GM18520 (cell line): ENCODE measurements around the gene UBQLN1.

Experiments
- ATAC-seq: cut with Tn5 transposase; IDR thresholded peaks from one replicate; pipeline ENCODE4 v1.9.1; 2021; ENCODE audit not compliant: unreplicated experiment

The UBQLN1 gene

GRCh38 chr9:83691492-83691891 is 16.3 kb downstream of the UBQLN1 start:
- ATAC-seq, result no peak

- no peak for ATAC-seq
Measured at GRCh38 chr9:83688921-83689320, 18.8 kb downstream of the UBQLN1 start.

- ATAC-seq, result no peak
Measured at GRCh38 chr9:83681490-83681889, 26.3 kb downstream of the UBQLN1 start.

- no peak for ATAC-seq
Measured at GRCh38 chr9:83680233-83680632, 27.5 kb downstream of the UBQLN1 start.

- ATAC-seq, result no peak
Measured at GRCh38 chr9:83677596-83677995, 30.2 kb downstream of the UBQLN1 start.

- no peak for ATAC-seq
Measured at GRCh38 chr9:83675466-83675865, 32.3 kb downstream of the UBQLN1 start.

GRCh38 chr9:83671451-83671850 is 36.3 kb downstream of the UBQLN1 start:
- ATAC-seq, result no peak

- ATAC-seq, result no peak
Measured at GRCh38 chr9:83670381-83670780, 37.4 kb downstream of the UBQLN1 start.

- no peak for ATAC-seq
Measured at GRCh38 chr9:83669067-83669466, 38.7 kb downstream of the UBQLN1 start.

GRCh38 chr9:83665580-83666200 is 42.1 kb downstream of the UBQLN1 start:
- peak; percentile 60 for ATAC-seq

GRCh38 chr9:83662933-83663332 is 44.8 kb downstream of the UBQLN1 start:
- no peak for ATAC-seq

GRCh38 chr9:83656952-83657351 is 50.8 kb downstream of the UBQLN1 start:
- ATAC-seq, result no peak

- ATAC-seq, result no peak
Measured at GRCh38 chr9:83656032-83656680, 51.6 kb downstream of the UBQLN1 start.

GRCh38 chr9:83655433-83655832 is 52.3 kb downstream of the UBQLN1 start:
- ATAC-seq, result no peak

GRCh38 chr9:83652433-83652832 is 55.3 kb downstream of the UBQLN1 start:
- no peak for ATAC-seq

GRCh38 chr9:83651558-83651957 is 56.2 kb downstream of the UBQLN1 start:
- no peak for ATAC-seq

- ATAC-seq, result no peak
Measured at GRCh38 chr9:83649515-83649914, 58.2 kb downstream of the UBQLN1 start.

- ATAC-seq, result no peak
Measured at GRCh38 chr9:83649080-83649479, 58.7 kb downstream of the UBQLN1 start.

GRCh38 chr9:83646500-83647239 is 61.1 kb downstream of the UBQLN1 start:
- ATAC-seq, result no peak

- ATAC-seq, result no peak
Measured at GRCh38 chr9:83642793-83643192, 65.0 kb downstream of the UBQLN1 start.

- no peak for ATAC-seq
Measured at GRCh38 chr9:83639266-83639665, 68.5 kb downstream of the UBQLN1 start.

- ATAC-seq, result no peak
Measured at GRCh38 chr9:83637389-83637788, 70.4 kb downstream of the UBQLN1 start.
